Raji (cell line): ENCODE measurements around the gene EDNRA.

Experiments used
- POLR2A ChIP-seq: IDR thresholded peaks from 2 replicates; pipeline ENCODE4 v1.6.1; 2011; ENCODE audit warnings: low read depth, low read length, control low read depth; ENCODE audit not compliant: insufficient read depth

The EDNRA gene

DNA sequence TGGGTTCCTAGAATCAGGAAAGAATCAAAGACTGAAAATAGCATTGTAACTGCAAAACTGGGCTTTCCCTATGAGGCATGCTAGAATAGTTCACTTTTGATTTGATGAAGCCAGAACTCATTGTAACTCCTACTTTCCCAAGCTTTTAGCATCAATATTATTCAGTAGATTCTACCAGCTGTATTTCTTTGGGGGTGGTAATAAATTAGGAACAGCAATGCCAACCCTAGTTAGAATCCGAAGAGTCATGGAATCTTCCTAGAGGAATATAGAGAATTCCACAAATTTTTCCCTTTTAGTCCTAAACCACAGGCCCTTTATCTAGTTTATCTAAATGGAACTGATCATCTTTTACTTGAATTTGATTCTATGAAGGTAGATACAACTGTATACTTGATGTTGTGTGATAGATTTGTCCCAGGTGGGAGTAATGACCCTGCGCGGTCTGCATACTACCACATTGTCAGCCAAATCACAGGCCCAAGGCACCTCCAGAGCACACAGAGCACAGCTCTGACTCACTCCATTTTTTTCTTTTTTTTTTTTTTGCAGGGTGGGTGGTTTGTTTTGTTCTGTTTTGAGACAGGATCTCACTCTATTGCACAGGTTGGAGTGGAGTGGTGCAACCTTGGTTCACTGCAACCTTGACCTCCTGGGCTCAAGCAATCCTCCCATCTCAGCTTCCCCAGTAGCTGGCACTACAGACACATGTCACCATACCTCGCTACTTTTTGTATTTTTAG, 66.6 kb downstream of the EDNRA start:
- TF ChIP-seq POLR2A = no peak

- TF ChIP-seq POLR2A = no peak
Measured at GRCh38 chr4:147548256-147548655, 67.4 kb downstream of the EDNRA start.

- TF ChIP-seq POLR2A = no peak
Measured at GRCh38 chr4:147550626-147551246, 69.8 kb downstream of the EDNRA start.

GRCh38 chr4:147560625-147561024, 79.7 kb downstream of the EDNRA start:
- TF ChIP-seq POLR2A = no peak

- no peak for TF ChIP-seq POLR2A
Measured at GRCh38 chr4:147566762-147567161, 85.9 kb downstream of the EDNRA start.

- TF ChIP-seq POLR2A = no peak
Measured at GRCh38 chr4:147567276-147567675, 86.4 kb downstream of the EDNRA start.

DNA sequence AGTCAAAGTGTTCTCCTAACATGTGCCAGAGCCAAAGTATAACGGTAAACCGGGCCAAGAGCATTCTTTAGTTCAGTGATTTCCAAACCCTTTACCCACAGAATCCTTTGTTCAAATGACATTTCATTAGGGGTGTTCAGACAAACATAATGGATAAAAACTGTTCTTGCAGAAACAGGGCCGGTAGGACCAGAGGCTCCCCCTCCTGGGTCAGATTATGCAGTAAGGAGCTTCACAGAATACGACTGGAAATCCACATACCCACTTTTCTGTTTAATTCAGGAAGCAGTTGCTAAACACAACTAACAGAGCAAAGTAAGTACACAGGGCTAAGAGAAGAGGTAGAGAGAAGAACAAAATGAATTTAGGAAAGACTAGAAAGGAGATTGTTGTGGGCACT, 89.7 kb downstream of the EDNRA start:
- TF ChIP-seq POLR2A = no peak

GRCh38 chr4:147571036-147571770, 90.3 kb downstream of the EDNRA start:
- TF ChIP-seq POLR2A = no peak

DNA sequence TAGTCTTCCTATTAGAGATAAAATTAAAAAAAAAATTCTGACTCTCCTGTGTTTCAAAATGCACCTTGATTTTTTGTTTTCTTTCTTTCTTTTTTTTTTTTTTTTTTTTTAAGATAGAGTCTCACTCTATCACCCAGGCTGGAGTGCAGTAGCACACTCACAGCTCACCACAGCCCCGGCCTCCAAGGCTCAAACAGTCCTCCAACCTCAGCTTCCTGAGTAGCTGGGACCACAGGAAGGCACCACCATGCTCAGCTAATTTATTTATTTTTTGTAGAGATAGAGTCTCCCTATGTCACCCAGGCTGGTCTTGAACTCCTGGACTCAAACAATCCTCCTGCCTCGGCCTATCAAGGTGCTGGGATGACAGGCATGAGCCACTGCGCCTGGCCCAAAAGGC, 95.2 kb downstream of the EDNRA start:
- TF ChIP-seq POLR2A = no peak

- TF ChIP-seq POLR2A = no peak
Measured at GRCh38 chr4:147578051-147578476, 97.2 kb downstream of the EDNRA start.

DNA sequence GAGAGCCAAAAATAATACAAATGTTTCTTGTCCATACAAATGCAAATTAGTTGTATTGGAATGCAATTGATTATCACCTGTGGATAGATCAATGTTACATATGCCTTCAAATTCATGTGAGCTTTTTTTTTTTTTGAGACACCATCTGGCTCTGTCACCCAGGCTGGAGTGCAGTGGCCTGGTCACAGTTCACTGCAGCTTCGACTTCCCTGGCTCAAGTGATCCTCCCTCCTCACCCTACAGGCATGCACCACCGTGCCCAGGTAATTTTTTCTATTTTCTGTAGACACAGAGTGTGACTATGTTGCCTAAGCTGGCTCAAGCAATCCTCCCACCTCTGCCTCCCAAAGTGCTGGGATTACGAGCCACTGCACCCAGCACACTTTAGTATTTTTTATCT, 97.7 kb downstream of the EDNRA start:
- TF ChIP-seq POLR2A = no peak

DNA sequence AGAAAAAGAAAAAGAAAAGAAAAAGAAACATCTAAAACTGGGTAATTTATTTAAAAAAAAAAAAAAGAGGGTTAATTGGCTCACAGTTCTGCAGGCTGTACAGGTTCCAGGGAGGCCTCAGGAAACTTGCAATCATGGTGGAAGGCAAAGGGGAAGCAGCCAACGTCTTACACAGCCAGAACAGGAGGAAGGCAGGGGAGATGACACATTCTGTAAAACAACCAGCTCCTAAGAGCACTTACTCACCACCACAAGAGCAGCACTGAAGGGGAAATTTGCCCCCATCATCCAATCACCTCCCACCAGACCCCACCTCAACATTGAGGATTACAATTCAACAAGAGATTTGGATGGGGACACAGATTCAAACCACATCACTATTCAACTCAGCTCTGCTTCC, 99.5 kb downstream of the EDNRA start:
- no peak for TF ChIP-seq POLR2A

GRCh38 chr4:147581606-147582350, 100.9 kb downstream of the EDNRA start:
- TF ChIP-seq POLR2A = no peak

DNA sequence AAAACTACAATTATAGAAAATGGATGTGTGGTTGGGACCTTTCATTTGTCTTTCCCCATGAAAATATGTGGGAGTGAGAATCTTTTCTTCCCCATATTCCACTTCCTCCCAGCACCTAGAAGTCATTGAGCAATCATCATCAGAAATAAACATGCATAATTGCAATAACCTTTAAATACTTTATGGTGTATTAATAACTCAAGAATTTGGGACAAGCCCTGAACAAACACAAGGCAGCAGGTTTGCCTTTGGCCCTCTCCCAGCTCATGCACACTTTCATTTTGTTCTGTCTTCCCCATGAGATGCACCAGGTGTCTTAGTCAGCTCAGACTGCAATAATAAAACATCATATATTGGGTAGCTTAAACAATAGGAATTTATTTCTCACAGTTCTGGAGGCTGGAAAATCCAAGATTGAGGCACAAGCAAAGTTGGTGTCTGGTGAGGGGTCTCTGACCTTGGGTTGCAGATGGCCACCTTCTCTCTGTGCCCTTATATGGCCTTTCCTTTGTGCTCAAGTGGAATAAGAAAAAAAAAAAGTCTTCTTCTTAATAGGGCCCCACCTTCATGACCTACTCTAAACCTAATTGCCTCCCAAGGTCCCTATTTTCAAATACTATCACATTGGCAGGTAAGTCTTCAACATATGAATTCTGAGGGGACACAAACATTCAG, 101.6 kb downstream of the EDNRA start:
- TF ChIP-seq POLR2A = no peak

- TF ChIP-seq POLR2A = no peak
Measured at GRCh38 chr4:147583876-147584275, 103.0 kb downstream of the EDNRA start.
